Hepatocyte (in vitro differentiated cells): ENCODE data around the gene OPN1MW2. TPM values are rescaled to one million over a fixed set of nuclear protein-coding genes. Genes with fewer than 3 reads are reported as not detected.
"Not testable (repeated sequence)": the region's sequence is repeated elsewhere in the genome, so short reads cannot be mapped to it uniquely, and the experiment has no call there.

Experiments
- DNase-seq: peaks from one replicate; pipeline ENCODE4 v3.0.0-alpha.2; 2016; ENCODE audit warnings: low spot score
- H2AFZ ChIP-seq: fragments of 200-600 bp; sonication (generic); 2 replicates; pipeline ENCODE4 v1.6.0; 2016; ENCODE audit warnings: antibody characterized with exemption, mild to moderate bottlenecking
- H3K27ac ChIP-seq: fragments of 200-600 bp; sonication (generic); 2 replicates; pipeline ENCODE4 v1.5.1; 2016; ENCODE audit warnings: mild to moderate bottlenecking
- H3K27me3 ChIP-seq: fragments of 200-600 bp; sonication (generic); 2 replicates; pipeline ENCODE4 v1.6.1; 2016
- H3K36me3 ChIP-seq: fragments of 200-600 bp; sonication (generic); replicated peaks from 2 replicates; pipeline ENCODE4 v1.5.1; 2016; ENCODE audit warnings: low read depth; ENCODE audit not compliant: insufficient read depth
- H3K4me1 ChIP-seq: fragments of 200-600 bp; sonication (generic); 2 replicates; pipeline ENCODE4 v1.5.1; 2016; ENCODE audit warnings: mild to moderate bottlenecking, moderate library complexity; ENCODE audit not compliant: insufficient read depth
- H3K4me2 ChIP-seq: fragments of 200-600 bp; sonication (generic); 2 replicates; pipeline ENCODE4 v1.6.0; 2016
- H3K4me3 ChIP-seq: fragments of 200-600 bp; sonication (generic); 2 replicates; pipeline ENCODE4 v1.5.1; 2016; ENCODE audit warnings: mild to moderate bottlenecking
- H3K79me2 ChIP-seq: fragments of 200-600 bp; sonication (generic); 2 replicates; pipeline ENCODE4 v1.6.0; 2017; ENCODE audit warnings: mild to moderate bottlenecking
- H3K9me2 ChIP-seq: fragments of 200-600 bp; sonication (generic); replicated peaks from 2 replicates; pipeline ENCODE4 v1.6.0; 2017; ENCODE audit warnings: mild to moderate bottlenecking; ENCODE audit not compliant: insufficient read depth
- H3K9me3 ChIP-seq: fragments of 200-600 bp; sonication (generic); 2 replicates; pipeline ENCODE4 v1.5.1; 2016; ENCODE audit warnings: low read depth, mild to moderate bottlenecking
- H4K20me1 ChIP-seq: fragments of 200-600 bp; sonication (generic); 2 replicates; pipeline ENCODE4 v1.6.0; 2016; ENCODE audit warnings: mild to moderate bottlenecking; ENCODE audit not compliant: insufficient read depth, poor library complexity, severe bottlenecking
- WGBS: methylation state at CpG from one replicate; pipeline ENCODE4 v1.1.6; 2016; ENCODE audit warnings: low lambda C conversion rate; ENCODE audit errors: missing lambda C conversion rate; 5-methylcytosine and 5-hydroxymethylcytosine counted together
- polyA plus RNA-seq: library from polyadenylated mRNA; unstranded; fragments of >200 nt; fragmentation: Nextera tagmentation; extraction: Ambion mirVana; gene quantifications from 2 replicates; pipeline ENCODE4 v1.2.1, GENCODE V29; 2016
- total RNA-seq: library from RNA; depleted of rRNA; stranded (reverse); fragments of >200 nt; gene quantifications from 2 replicates; pipeline ENCODE4 v1.2.3, GENCODE V29; 2014

Gene OPN1MW2
- total and polyA plus RNA-seq, 2 experiments from 2014 or later, result not detected

- H3K79me2 ChIP-seq, H2AFZ ChIP-seq, H3K27me3 ChIP-seq, H3K9me3 ChIP-seq, H4K20me1 ChIP-seq, H3K4me3 ChIP-seq, H3K4me2 ChIP-seq, H3K27ac ChIP-seq, DNase-seq, H3K9me2 ChIP-seq, H3K4me1 ChIP-seq, H3K36me3 ChIP-seq: not testable (repeated sequence)
- 86% methylated on average over 5 of the region's 9 CpGs for WGBS
These were observed 8.5 kb upstream of the OPN1MW2 start for GRCh38 chrX:154211057-154211456.

- H3K4me3 ChIP-seq, H3K79me2 ChIP-seq, H2AFZ ChIP-seq, H3K4me1 ChIP-seq, H3K9me2 ChIP-seq, H3K36me3 ChIP-seq, H3K4me2 ChIP-seq, H3K27me3 ChIP-seq, H3K27ac ChIP-seq, H4K20me1 ChIP-seq, DNase-seq, H3K9me3 ChIP-seq: not testable (repeated sequence)
- no CpG with 5 or more reads among the region's 10 CpGs for WGBS
These were observed 8.1 kb upstream of the OPN1MW2 start for GRCh38 chrX:154211499-154211898.

GRCh38 chrX:154225292-154225691 is 5.7 kb downstream of the OPN1MW2 start:
- DNase-seq, H3K9me3 ChIP-seq, H3K4me2 ChIP-seq, H2AFZ ChIP-seq, H3K4me1 ChIP-seq, H3K9me2 ChIP-seq, H3K36me3 ChIP-seq, H3K79me2 ChIP-seq, H4K20me1 ChIP-seq, H3K4me3 ChIP-seq, H3K27ac ChIP-seq, H3K27me3 ChIP-seq: not testable (repeated sequence)
- WGBS, result no CpG with 5 or more reads among the region's 6 CpGs

GRCh38 chrX:154226706-154227105 is 7.2 kb downstream of the OPN1MW2 start:
- H3K4me1 ChIP-seq, H3K9me3 ChIP-seq, H2AFZ ChIP-seq, H3K4me3 ChIP-seq, H3K79me2 ChIP-seq, H3K4me2 ChIP-seq, H3K27ac ChIP-seq, H3K27me3 ChIP-seq, DNase-seq, H3K9me2 ChIP-seq, H4K20me1 ChIP-seq, H3K36me3 ChIP-seq: not testable (repeated sequence)
- no CpG with 5 or more reads among the region's 9 CpGs for WGBS

GRCh38 chrX:154231443-154231842 is 11.9 kb downstream of the OPN1MW2 start:
- H3K27ac ChIP-seq, H3K4me2 ChIP-seq, H3K4me1 ChIP-seq, H3K4me3 ChIP-seq, DNase-seq, H3K27me3 ChIP-seq, H3K9me3 ChIP-seq, H2AFZ ChIP-seq, H3K36me3 ChIP-seq, H4K20me1 ChIP-seq, H3K9me2 ChIP-seq, H3K79me2 ChIP-seq: not testable (repeated sequence)
- no CpG with 5 or more reads among the region's 3 CpGs for WGBS

- WGBS, result no CpG with 5 or more reads among the region's 16 CpGs
- not testable (repeated sequence) for H3K4me3 ChIP-seq, H3K27ac ChIP-seq, H2AFZ ChIP-seq, H3K9me2 ChIP-seq, H3K4me2 ChIP-seq, H3K4me1 ChIP-seq, H3K27me3 ChIP-seq, H3K9me3 ChIP-seq, H3K79me2 ChIP-seq, DNase-seq, H4K20me1 ChIP-seq, H3K36me3 ChIP-seq
These were observed 14.1 kb downstream of the OPN1MW2 start for GRCh38 chrX:154233620-154234019.

GRCh38 chrX:154238939-154239559 is 19.5 kb downstream of the OPN1MW2 start:
- H3K9me3 ChIP-seq, H3K4me1 ChIP-seq, H3K27me3 ChIP-seq, DNase-seq, H3K4me3 ChIP-seq, H3K4me2 ChIP-seq, H4K20me1 ChIP-seq, H3K36me3 ChIP-seq, H3K79me2 ChIP-seq, H3K9me2 ChIP-seq, H2AFZ ChIP-seq, H3K27ac ChIP-seq: not testable (repeated sequence)
- 76% methylated on average over 9 of the region's 11 CpGs for WGBS

- not testable (repeated sequence) for DNase-seq
These were observed 20.5 kb downstream of the OPN1MW2 start for GRCh38 chrX:154239982-154240503.

GRCh38 chrX:154247377-154248045 is 28.0 kb downstream of the OPN1MW2 start:
- H2AFZ ChIP-seq, H3K36me3 ChIP-seq, H3K9me3 ChIP-seq, H3K4me3 ChIP-seq, H3K27me3 ChIP-seq, H4K20me1 ChIP-seq, DNase-seq, H3K4me1 ChIP-seq, H3K27ac ChIP-seq, H3K79me2 ChIP-seq, H3K9me2 ChIP-seq, H3K4me2 ChIP-seq: not testable (repeated sequence)
- WGBS, result no CpG with 5 or more reads among the region's 17 CpGs

More at GRCh38 chrX:154239982-154240503, 20.5 kb downstream of the OPN1MW2 start:
- not testable (repeated sequence) for H3K4me3 ChIP-seq, H3K36me3 ChIP-seq, H3K4me2 ChIP-seq, H3K27ac ChIP-seq, H2AFZ ChIP-seq, H3K9me2 ChIP-seq, H3K27me3 ChIP-seq, H4K20me1 ChIP-seq, H3K79me2 ChIP-seq, H3K9me3 ChIP-seq, H3K4me1 ChIP-seq
- WGBS, result 73% methylated on average over 7 of the region's 8 CpGs
